Measurements from ENCODE around the gene SYTL1. TPM values are rescaled to one million over a fixed set of nuclear protein-coding genes. Genes with fewer than 3 reads are reported as not detected.

The SYTL1 gene
- total and polyA plus RNA-seq, 4 donors: 0.75 to 3.7 (median 1.5) TPM

GRCh38 chr1:27327964-27328363 is 13.9 kb upstream of the SYTL1 start:
- no peaks in the 10 kb centered on the region for H3K9me3 ChIP-seq (ENCODE audit: control insufficient read depth, low read length)
- H3K4me3 ChIP-seq (ENCODE audit: low read length in 2 of 2): no peak overlapping the region
- H3K27me3 ChIP-seq (ENCODE audit: control insufficient read depth in 1 of 2, insufficient read depth in 2 of 2, low read length in 1 of 2): no peaks in the 10 kb centered on the region
- no peak for DNase-seq
- H3K27ac ChIP-seq (ENCODE audit: low read depth in 1 of 2, low read length in 2 of 2): no peak overlapping the region
- 78 to 81% methylated on average over 5 of the region's 5 CpGs for WGBS, 2 donors
- peaks cover 0 to 5% of the 10 kb centered on the region in 2 donors for H3K36me3 ChIP-seq (ENCODE audit: control insufficient read depth in 1 of 2, insufficient read depth in 2 of 2, low read length in 1 of 2)
- intact Hi-C loops (cut with DNase I): no loop called here
- H3K4me1 ChIP-seq (ENCODE audit: control insufficient read depth in 1 of 2, insufficient read depth in 2 of 2, low read length in 2 of 2): no peaks in the 10 kb centered on the region
- no peak for ATAC-seq (ENCODE audit: low FRiP score)

- no peak for ATAC-seq (ENCODE audit: low FRiP score)
- Histone ChIP-seq H3K4me3 (ENCODE audit: low read length in 2 of 2) (no peak overlapping the region), H3K27me3 (ENCODE audit: control insufficient read depth in 1 of 2, insufficient read depth in 2 of 2, low read length in 1 of 2) (no peaks in the 10 kb centered on the region), H3K4me1 (ENCODE audit: control insufficient read depth in 1 of 2, insufficient read depth in 2 of 2, low read length in 2 of 2) (no peaks in the 10 kb centered on the region), H3K27ac (ENCODE audit: low read depth in 1 of 2, low read length in 2 of 2) (no peak overlapping the region), H3K36me3 (ENCODE audit: control insufficient read depth in 1 of 2, insufficient read depth in 2 of 2, low read length in 1 of 2) (peaks cover 0 to 15% of the 10 kb centered on the region in 2 donors), H3K9me3 (ENCODE audit: control insufficient read depth, low read length) (no peaks in the 10 kb centered on the region)
- DNase-seq: peak in 1 of 2 donors; percentile 68
- intact Hi-C loops (cut with DNase I): no loop called here
- 78 to 79% methylated on average over 8 of the region's 8 CpGs for WGBS, 2 donors
Observed at GRCh38 chr1:27330786-27331185, 11.0 kb upstream of the SYTL1 start.

- Histone ChIP-seq H3K4me3 (ENCODE audit: low read length in 2 of 2) (no peak overlapping the region), H3K4me1 (ENCODE audit: control insufficient read depth in 1 of 2, insufficient read depth in 2 of 2, low read length in 2 of 2) (no peaks in the 10 kb centered on the region), H3K9me3 (ENCODE audit: control insufficient read depth, low read length) (no peaks in the 10 kb centered on the region), H3K36me3 (ENCODE audit: control insufficient read depth in 1 of 2, insufficient read depth in 2 of 2, low read length in 1 of 2) (peaks cover 0 to 15% of the 10 kb centered on the region in 2 donors), H3K27ac (ENCODE audit: low read depth in 1 of 2, low read length in 2 of 2) (no peak overlapping the region), H3K27me3 (ENCODE audit: control insufficient read depth in 1 of 2, insufficient read depth in 2 of 2, low read length in 1 of 2) (no peaks in the 10 kb centered on the region)
- 90 to 92% methylated on average over 3 of the region's 3 CpGs for WGBS, 2 donors
- peak in 1 of 2 donors; percentile 48 for DNase-seq
- no peak for ATAC-seq (ENCODE audit: low FRiP score)
- intact Hi-C loops (cut with DNase I): no loop called here
Observed at GRCh38 chr1:27331426-27331825, 10.4 kb upstream of the SYTL1 start.

- Histone ChIP-seq H3K36me3 (ENCODE audit: control insufficient read depth in 1 of 2, insufficient read depth in 2 of 2, low read length in 1 of 2) (peaks cover 0 to 15% of the 10 kb centered on the region in 2 donors), H3K4me3 (ENCODE audit: low read length in 2 of 2) (no peak overlapping the region), H3K9me3 (ENCODE audit: control insufficient read depth, low read length) (no peaks in the 10 kb centered on the region), H3K4me1 (ENCODE audit: control insufficient read depth in 1 of 2, insufficient read depth in 2 of 2, low read length in 2 of 2) (no peaks in the 10 kb centered on the region), H3K27ac (ENCODE audit: low read depth in 1 of 2, low read length in 2 of 2) (no peak overlapping the region), H3K27me3 (ENCODE audit: control insufficient read depth in 1 of 2, insufficient read depth in 2 of 2, low read length in 1 of 2) (no peaks in the 10 kb centered on the region)
- intact Hi-C loops (cut with DNase I): no loop called here
- 88 to 89% methylated on average over 5 of the region's 5 CpGs for WGBS, 2 donors
- peak in 1 of 2 donors; percentile 33 for DNase-seq
- ATAC-seq (ENCODE audit: low FRiP score): no peak
Observed at GRCh38 chr1:27331922-27332321, 9.9 kb upstream of the SYTL1 start.

GRCh38 chr1:27332536-27333281 is 9.1 kb upstream of the SYTL1 start:
- intact Hi-C loops (cut with DNase I): no loop called here
- peaks cover 0 to 15% of the 10 kb centered on the region in 2 donors for H3K36me3 ChIP-seq (ENCODE audit: control insufficient read depth in 1 of 2, insufficient read depth in 2 of 2, low read length in 1 of 2)
- no peak overlapping the region for H3K4me3 ChIP-seq (ENCODE audit: low read length in 2 of 2)
- DNase-seq (peak in 1 of 2 donors; percentile 83), ATAC-seq (ENCODE audit: low FRiP score) (peak; percentile 77)
- no peaks in the 10 kb centered on the region for H3K4me1 ChIP-seq (ENCODE audit: control insufficient read depth in 1 of 2, insufficient read depth in 2 of 2, low read length in 2 of 2)
- H3K27ac ChIP-seq (ENCODE audit: low read depth in 1 of 2, low read length in 2 of 2): no peak overlapping the region
- no peaks in the 10 kb centered on the region for H3K27me3 ChIP-seq (ENCODE audit: control insufficient read depth in 1 of 2, insufficient read depth in 2 of 2, low read length in 1 of 2)
- no peaks in the 10 kb centered on the region for H3K9me3 ChIP-seq (ENCODE audit: control insufficient read depth, low read length)
- 62% methylated on average over 11 of the region's 11 CpGs for WGBS, 2 donors

- Histone ChIP-seq H3K4me3 (ENCODE audit: low read length in 2 of 2) (no peak overlapping the region), H3K27me3 (ENCODE audit: control insufficient read depth in 1 of 2, insufficient read depth in 2 of 2, low read length in 1 of 2) (no peaks in the 10 kb centered on the region), H3K27ac (ENCODE audit: low read depth in 1 of 2, low read length in 2 of 2) (no peak overlapping the region), H3K36me3 (ENCODE audit: control insufficient read depth in 1 of 2, insufficient read depth in 2 of 2, low read length in 1 of 2) (peaks cover 0 to 15% of the 10 kb centered on the region in 2 donors), H3K9me3 (ENCODE audit: control insufficient read depth, low read length) (no peaks in the 10 kb centered on the region), H3K4me1 (ENCODE audit: control insufficient read depth in 1 of 2, insufficient read depth in 2 of 2, low read length in 2 of 2) (no peaks in the 10 kb centered on the region)
- 90 to 91% methylated on average over 17 of the region's 17 CpGs for WGBS, 2 donors
- DNase-seq (no peak), ATAC-seq (ENCODE audit: low FRiP score) (no peak)
- intact Hi-C loops (cut with DNase I): no loop called here
Observed at GRCh38 chr1:27333717-27334279, 8.0 kb upstream of the SYTL1 start.

GRCh38 chr1:27335506-27336422 is 6.1 kb upstream of the SYTL1 start:
- Histone ChIP-seq H3K4me1 (ENCODE audit: control insufficient read depth in 1 of 2, insufficient read depth in 2 of 2, low read length in 2 of 2) (no peaks in the 10 kb centered on the region), H3K4me3 (ENCODE audit: low read length in 2 of 2) (no peak overlapping the region), H3K27ac (ENCODE audit: low read depth in 1 of 2, low read length in 2 of 2) (no peak overlapping the region), H3K9me3 (ENCODE audit: control insufficient read depth, low read length) (no peaks in the 10 kb centered on the region), H3K27me3 (ENCODE audit: control insufficient read depth in 1 of 2, insufficient read depth in 2 of 2, low read length in 1 of 2) (no peaks in the 10 kb centered on the region), H3K36me3 (ENCODE audit: control insufficient read depth in 1 of 2, insufficient read depth in 2 of 2, low read length in 1 of 2) (peaks cover 0 to 15% of the 10 kb centered on the region in 2 donors)
- 87 to 90% methylated on average over 17 of the region's 17 CpGs for WGBS, 2 donors
- no peak for DNase-seq
- intact Hi-C loops (cut with DNase I): no loop called here
- no peak for ATAC-seq (ENCODE audit: low FRiP score)

- H3K27me3 ChIP-seq (ENCODE audit: control insufficient read depth in 1 of 2, insufficient read depth in 2 of 2, low read length in 1 of 2): no peaks in the 10 kb centered on the region
- no peaks in the 10 kb centered on the region for H3K9me3 ChIP-seq (ENCODE audit: control insufficient read depth, low read length)
- peaks cover 0 to 15% of the 10 kb centered on the region in 2 donors for H3K36me3 ChIP-seq (ENCODE audit: control insufficient read depth in 1 of 2, insufficient read depth in 2 of 2, low read length in 1 of 2)
- WGBS, 2 donors: 93 to 95% methylated on average over 5 of the region's 5 CpGs
- ATAC-seq (ENCODE audit: low FRiP score) (no peak), DNase-seq (no peak)
- H3K4me1 ChIP-seq (ENCODE audit: control insufficient read depth in 1 of 2, insufficient read depth in 2 of 2, low read length in 2 of 2): no peaks in the 10 kb centered on the region
- no peak overlapping the region for H3K4me3 ChIP-seq (ENCODE audit: low read length in 2 of 2)
- intact Hi-C loops (cut with DNase I): no loop called here
- no peak overlapping the region for H3K27ac ChIP-seq (ENCODE audit: low read depth in 1 of 2, low read length in 2 of 2)
Observed at GRCh38 chr1:27336756-27337155, 5.1 kb upstream of the SYTL1 start.
